ACC112 (cell line): ENCODE results near the gene AGO3.

Experiments used
- H2AFZ ChIP-seq: fragments of 200-600 bp; sonication (generic); one replicate; pipeline ENCODE4 v1.6.0; 2017; ENCODE audit warnings: antibody characterized with exemption, low read length; ENCODE audit not compliant: unreplicated experiment
- H3K27ac ChIP-seq: fragments of 200-600 bp; sonication (generic); 2 replicates; pipeline ENCODE4 v1.5.1; 2014; ENCODE audit warnings: low read depth, mild to moderate bottlenecking, antibody characterized with exemption, low read length, moderate library complexity
- H3K27me3 ChIP-seq: fragments of 200-600 bp; sonication (generic); 2 replicates; pipeline ENCODE4 v1.6.1; 2014; ENCODE audit warnings: mild to moderate bottlenecking, antibody characterized with exemption, low read length, moderate library complexity, mixed read lengths; ENCODE audit not compliant: insufficient read depth
- H3K36me3 ChIP-seq: fragments of 200-600 bp; sonication (generic); 2 replicates; pipeline ENCODE4 v1.6.1; 2016; ENCODE audit warnings: mild to moderate bottlenecking, antibody characterized with exemption, low read length, moderate library complexity, mixed read lengths; ENCODE audit not compliant: insufficient read depth
- H3K4me1 ChIP-seq: fragments of 200-600 bp; sonication (generic); one replicate; pipeline ENCODE4 v1.6.1; 2016; ENCODE audit warnings: low read length, mixed read lengths; ENCODE audit not compliant: insufficient read depth, unreplicated experiment, control insufficient read depth
- H3K4me3 ChIP-seq: fragments of 200-600 bp; sonication (generic); 2 replicates; pipeline ENCODE4 v1.5.1; 2014; ENCODE audit warnings: mild to moderate bottlenecking, low read depth, low read length
- H3K79me2 ChIP-seq: fragments of 200-600 bp; sonication (generic); one replicate; pipeline ENCODE4 v1.6.0; 2016; ENCODE audit warnings: low read length; ENCODE audit not compliant: control insufficient read depth, unreplicated experiment, insufficient read depth

Gene AGO3

GRCh38 chr1:36040238-36040637, 109.3 kb downstream of the AGO3 start:
- Histone ChIP-seq H3K27ac (no peak overlapping the region), H3K27me3 (no peaks in the 10 kb centered on the region), H3K4me1 (no peaks in the 10 kb centered on the region), H2AFZ (no peak overlapping the region), H3K79me2 (no peaks in the 10 kb centered on the region), H3K36me3 (peaks cover 20% of the 10 kb centered on the region), H3K4me3 (no peak overlapping the region)

DNA sequence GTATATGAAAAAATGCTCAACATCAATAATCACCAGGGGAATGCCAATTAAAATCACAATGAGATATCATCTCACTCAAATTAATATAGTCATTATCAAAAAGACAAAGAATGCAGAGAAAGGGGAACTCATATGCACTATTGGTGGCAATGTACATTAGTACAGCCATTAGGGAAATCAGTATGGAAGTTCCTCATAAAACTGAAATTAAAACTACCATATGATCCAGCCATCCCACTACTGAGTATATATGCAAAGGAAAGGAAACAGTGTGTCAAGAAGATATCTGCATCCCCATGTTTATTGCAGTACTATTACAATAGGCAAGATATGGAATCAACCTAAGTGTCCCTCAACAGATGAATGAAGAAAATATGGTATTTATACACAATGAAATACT, 120.9 kb downstream of the AGO3 start:
- Histone ChIP-seq H3K27me3 (no peaks in the 10 kb centered on the region), H3K4me3 (no peak overlapping the region), H2AFZ (no peak overlapping the region), H3K4me1 (no peaks in the 10 kb centered on the region), H3K27ac (no peak overlapping the region), H3K36me3 (peaks cover 16% of the 10 kb centered on the region), H3K79me2 (no peaks in the 10 kb centered on the region)

DNA sequence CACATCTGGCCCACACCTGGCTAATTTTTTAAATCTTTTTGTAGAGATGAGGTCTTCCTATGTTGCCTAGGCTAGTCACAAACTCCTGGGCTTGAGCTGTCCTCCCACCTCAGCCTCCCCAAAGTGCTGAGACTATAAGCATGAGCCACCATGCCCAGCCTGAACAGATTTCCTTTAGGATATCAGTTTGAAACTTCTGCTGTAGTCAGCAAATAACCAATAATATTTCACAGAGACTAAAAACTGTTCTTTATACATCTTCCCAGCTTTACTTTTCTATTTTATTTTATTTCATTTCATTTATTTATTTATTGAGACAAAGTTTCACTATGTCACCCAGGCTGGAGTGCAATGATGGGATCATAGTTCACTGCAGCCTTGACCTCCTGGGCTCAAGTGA, 123.1 kb downstream of the AGO3 start:
- H3K79me2 ChIP-seq, result no peaks in the 10 kb centered on the region
- no peaks in the 10 kb centered on the region; the same call in 1 of the 2 replicates for H3K36me3 ChIP-seq

GRCh38 chr1:36055706-36056105, 124.8 kb downstream of the AGO3 start:
- Histone ChIP-seq H3K36me3 (no peaks in the 10 kb centered on the region), H3K79me2 (no peaks in the 10 kb centered on the region), H3K27ac (no peak overlapping the region), H2AFZ (no peak overlapping the region), H3K4me3 (no peak overlapping the region), H3K4me1 (no peaks in the 10 kb centered on the region), H3K27me3 (no peaks in the 10 kb centered on the region)

More for the DNA sequence above, 123.1 kb downstream of the AGO3 start:
- no peak overlapping the region for H2AFZ ChIP-seq
- H3K4me1 ChIP-seq, result no peaks in the 10 kb centered on the region
- no peak overlapping the region for H3K4me3 ChIP-seq
- H3K27me3 ChIP-seq, result no peaks in the 10 kb centered on the region
- no peak overlapping the region for H3K27ac ChIP-seq

GRCh38 chr1:36062315-36062714, 131.4 kb downstream of the AGO3 start:
- Histone ChIP-seq H3K4me3 (no peak overlapping the region), H3K4me1 (no peaks in the 10 kb centered on the region)

DNA sequence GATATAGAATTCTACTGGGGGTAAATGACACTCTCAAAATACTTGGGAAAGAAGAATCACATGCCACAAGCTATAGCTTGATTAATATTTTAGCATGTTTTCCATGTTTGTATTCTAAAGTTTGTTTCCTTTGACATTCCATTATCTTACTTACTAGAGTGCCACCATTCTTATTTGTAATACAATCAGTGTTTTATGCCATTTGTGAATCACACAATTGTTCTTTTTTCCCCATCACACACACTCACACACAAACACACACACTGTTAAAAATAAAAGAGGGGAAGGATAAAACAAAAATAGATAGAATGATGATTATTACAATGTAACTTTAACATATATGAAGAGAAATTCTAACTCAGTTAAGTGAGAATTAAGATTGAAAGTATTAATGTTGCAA, 137.0 kb downstream of the AGO3 start:
- no peak overlapping the region for H2AFZ ChIP-seq
- no peak overlapping the region for H3K27ac ChIP-seq
- no peaks in the 10 kb centered on the region for H3K27me3 ChIP-seq
- no peaks in the 10 kb centered on the region for H3K36me3 ChIP-seq
- no peaks in the 10 kb centered on the region for H3K4me1 ChIP-seq
- no peak overlapping the region for H3K4me3 ChIP-seq
- no peaks in the 10 kb centered on the region for H3K79me2 ChIP-seq

More at GRCh38 chr1:36062315-36062714, 131.4 kb downstream of the AGO3 start:
- no peak overlapping the region for H3K27ac ChIP-seq
- H3K79me2 ChIP-seq, result no peaks in the 10 kb centered on the region
- H3K36me3 ChIP-seq, result no peaks in the 10 kb centered on the region
- H2AFZ ChIP-seq, result no peak overlapping the region
- no peaks in the 10 kb centered on the region for H3K27me3 ChIP-seq

GRCh38 chr1:36068866-36069265, 138.0 kb downstream of the AGO3 start:
- no peaks in the 10 kb centered on the region for H3K36me3 ChIP-seq
- H3K4me3 ChIP-seq, result no peak overlapping the region
- no peaks in the 10 kb centered on the region for H3K4me1 ChIP-seq
- no peak overlapping the region for H3K27ac ChIP-seq
- no peaks in the 10 kb centered on the region for H3K79me2 ChIP-seq
- no peaks in the 10 kb centered on the region for H3K27me3 ChIP-seq
- no peak overlapping the region for H2AFZ ChIP-seq

DNA sequence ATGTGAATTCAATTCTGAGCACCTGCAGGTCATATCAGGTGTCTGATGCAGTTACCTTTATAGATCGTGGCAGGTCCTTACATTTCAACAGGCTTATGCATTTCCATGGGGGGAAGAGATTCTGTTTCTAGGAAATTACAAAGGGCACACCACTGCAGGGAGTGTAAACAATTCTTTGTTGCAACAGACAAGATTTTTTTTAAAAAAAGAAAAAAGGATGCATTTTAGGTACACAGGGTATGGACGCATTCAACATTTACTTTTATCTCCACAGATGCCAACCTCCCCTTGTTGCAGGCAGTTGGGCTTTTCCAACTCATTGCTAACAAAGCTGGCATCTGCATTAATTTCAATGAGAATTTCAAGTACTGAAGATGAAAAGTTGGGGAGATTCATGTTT, 139.4 kb downstream of the AGO3 start:
- Histone ChIP-seq H3K36me3 (no peaks in the 10 kb centered on the region), H3K27ac (no peak overlapping the region), H3K4me1 (no peaks in the 10 kb centered on the region), H3K79me2 (no peaks in the 10 kb centered on the region), H2AFZ (no peak overlapping the region), H3K4me3 (no peak overlapping the region), H3K27me3 (no peaks in the 10 kb centered on the region)

GRCh38 chr1:36076979-36077573, 146.2 kb downstream of the AGO3 start:
- no peaks in the 10 kb centered on the region for H3K79me2 ChIP-seq
- no peak overlapping the region for H3K4me3 ChIP-seq
- no peak overlapping the region for H3K27ac ChIP-seq
- H3K36me3 ChIP-seq, result no peaks in the 10 kb centered on the region
- no peaks in the 10 kb centered on the region for H3K4me1 ChIP-seq
- no peaks in the 10 kb centered on the region for H3K27me3 ChIP-seq
- no peak overlapping the region for H2AFZ ChIP-seq

DNA sequence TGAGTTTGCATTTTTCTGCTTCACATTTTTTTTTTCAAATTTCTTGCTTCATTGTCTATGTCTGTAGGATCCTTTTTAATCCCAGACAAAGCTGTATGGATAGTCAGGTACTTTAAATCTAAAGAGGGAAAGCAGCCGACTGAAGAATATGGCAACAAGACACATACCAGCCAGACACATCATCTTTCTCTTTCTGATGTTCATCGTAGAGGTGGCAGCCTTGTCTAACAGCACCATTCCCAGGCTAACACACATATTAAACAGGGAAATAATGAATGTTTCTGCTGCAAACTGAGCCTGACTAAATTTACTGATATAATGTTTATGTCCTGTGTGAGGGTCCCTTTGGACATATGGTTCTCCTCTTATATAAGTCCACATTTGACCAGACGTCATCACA, 149.3 kb downstream of the AGO3 start:
- no peaks in the 10 kb centered on the region for H3K36me3 ChIP-seq
- H3K27me3 ChIP-seq, result no peaks in the 10 kb centered on the region
- peaks cover 5% of the 10 kb centered on the region for H3K4me1 ChIP-seq
- H3K79me2 ChIP-seq, result no peaks in the 10 kb centered on the region
- H3K27ac ChIP-seq, result no peak overlapping the region
- no peak overlapping the region for H2AFZ ChIP-seq
- H3K4me3 ChIP-seq, result no peak overlapping the region

- H2AFZ ChIP-seq, result no peak overlapping the region
- peaks cover 5% of the 10 kb centered on the region for H3K4me1 ChIP-seq
- H3K79me2 ChIP-seq, result no peaks in the 10 kb centered on the region
- H3K36me3 ChIP-seq, result no peaks in the 10 kb centered on the region
- no peak overlapping the region for H3K27ac ChIP-seq
- no peak overlapping the region for H3K4me3 ChIP-seq
- no peaks in the 10 kb centered on the region for H3K27me3 ChIP-seq
Measured at GRCh38 chr1:36080801-36081200, 149.9 kb downstream of the AGO3 start.
